Mucosa of stomach (tissue), 1 donor: ENCODE data around the gene STK4.

ENCODE experiments used
- H3K27me3 ChIP-seq: one replicate; pipeline ENCODE4 v1.7.0; 2013; ENCODE audit warnings: mild to moderate bottlenecking, low read length; ENCODE audit not compliant: control insufficient read depth, insufficient read depth
- H3K36me3 ChIP-seq: one replicate; pipeline ENCODE4 v1.7.0; 2013; ENCODE audit warnings: low read length; ENCODE audit not compliant: control insufficient read depth, insufficient read depth
- H3K4me1 ChIP-seq: one replicate; pipeline ENCODE4 v1.7.0; 2013; ENCODE audit warnings: mild to moderate bottlenecking, low read length; ENCODE audit not compliant: control insufficient read depth, insufficient read depth
- H3K4me3 ChIP-seq: one replicate; pipeline ENCODE4 v1.7.0; 2013; ENCODE audit warnings: low read length
- H3K9ac ChIP-seq: one replicate; pipeline ENCODE4 v1.7.0; 2013; ENCODE audit warnings: mild to moderate bottlenecking, low read length, moderate library complexity
- H3K9me3 ChIP-seq: one replicate; pipeline ENCODE4 v1.7.0; 2013; ENCODE audit warnings: mild to moderate bottlenecking, low read length, moderate library complexity; ENCODE audit not compliant: control insufficient read depth
- donor health status: Pancreatic carcinoma.

STK4 gene

DNA sequence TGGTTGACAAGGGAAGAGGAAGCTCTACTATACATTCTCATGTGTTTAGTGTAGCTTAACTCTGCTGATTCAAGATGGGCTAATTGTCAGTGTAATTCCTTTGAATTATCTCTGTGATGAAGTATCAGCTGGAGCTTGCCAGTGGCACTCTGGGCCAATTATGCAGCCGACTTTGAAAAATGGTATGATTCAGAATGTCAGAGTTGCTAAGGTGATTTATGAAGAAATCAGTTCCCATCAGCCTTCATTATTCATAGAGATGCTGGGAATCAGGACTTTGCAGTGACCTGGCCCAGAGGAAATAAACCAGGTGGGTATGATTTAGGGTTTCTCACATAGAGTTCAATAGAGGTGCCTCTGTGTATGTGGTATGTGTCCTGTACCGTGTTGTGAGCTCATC is 101.2 kb downstream of the STK4 start:
- H3K27me3 ChIP-seq = no peaks in the 10 kb centered on the region
- no peaks in the 10 kb centered on the region for H3K36me3 ChIP-seq
- no peaks in the 10 kb centered on the region for H3K4me1 ChIP-seq
- no peak overlapping the region for H3K4me3 ChIP-seq
- H3K9ac ChIP-seq = no peak overlapping the region
- no peaks in the 10 kb centered on the region for H3K9me3 ChIP-seq

DNA sequence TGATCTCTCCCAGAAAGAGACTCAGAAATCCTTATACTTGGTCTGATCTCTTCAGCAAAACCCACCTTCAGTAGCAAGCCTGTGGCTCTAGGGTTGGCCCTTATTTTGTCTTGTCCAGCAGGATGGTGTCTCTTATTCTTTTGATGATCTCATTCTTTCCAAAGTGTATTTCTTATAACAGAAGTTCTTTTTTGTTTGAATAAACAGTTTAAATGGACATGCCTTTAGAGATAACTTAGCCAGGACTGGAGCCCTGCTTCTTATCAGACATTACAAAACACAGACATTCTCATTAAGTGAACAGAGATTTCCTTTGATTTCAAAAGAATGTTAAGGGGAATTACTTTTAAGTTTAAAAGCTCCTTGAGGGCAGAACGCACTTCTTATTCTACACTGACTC is 102.9 kb downstream of the STK4 start:
- H3K9ac ChIP-seq = no peak overlapping the region
- H3K27me3 ChIP-seq = no peaks in the 10 kb centered on the region
- H3K4me1 ChIP-seq = no peaks in the 10 kb centered on the region
- no peak overlapping the region for H3K4me3 ChIP-seq
- H3K36me3 ChIP-seq = no peaks in the 10 kb centered on the region
- no peaks in the 10 kb centered on the region for H3K9me3 ChIP-seq

DNA sequence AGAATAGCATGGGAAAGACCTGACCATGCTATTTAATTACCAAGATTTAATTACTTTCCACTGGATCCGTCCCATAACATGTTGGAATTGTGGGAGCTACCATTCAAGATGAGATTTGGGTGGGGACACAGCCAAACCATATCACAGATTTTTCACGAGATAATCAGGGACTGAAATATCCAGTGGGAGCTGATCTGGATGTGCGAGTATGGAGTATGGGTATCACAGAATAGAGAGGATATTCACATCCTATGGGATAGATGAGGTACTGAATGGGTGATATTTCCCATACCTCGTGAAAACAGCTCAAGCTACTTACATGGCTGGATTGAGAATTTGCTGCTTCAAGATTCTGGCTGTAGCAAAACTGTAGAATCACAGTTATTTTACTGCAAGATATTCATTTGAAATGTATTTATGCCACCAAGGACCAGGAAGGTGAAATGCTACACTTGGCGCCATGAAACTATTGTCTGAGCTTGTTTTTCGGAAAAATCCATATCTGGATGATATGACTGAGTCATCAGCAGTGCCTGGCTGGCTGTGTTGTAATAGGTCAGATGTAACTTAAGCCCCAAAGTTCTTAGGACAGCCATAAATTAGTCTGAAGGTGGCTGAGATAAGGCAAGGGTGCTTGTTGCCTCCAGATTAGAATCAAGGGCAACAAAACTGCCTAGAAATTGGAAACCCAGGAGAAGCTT is 104.8 kb downstream of the STK4 start:
- Histone ChIP-seq H3K4me1 (no peaks in the 10 kb centered on the region), H3K27me3 (no peaks in the 10 kb centered on the region), H3K9me3 (no peaks in the 10 kb centered on the region), H3K9ac (no peak overlapping the region), H3K4me3 (no peak overlapping the region), H3K36me3 (no peaks in the 10 kb centered on the region)

DNA sequence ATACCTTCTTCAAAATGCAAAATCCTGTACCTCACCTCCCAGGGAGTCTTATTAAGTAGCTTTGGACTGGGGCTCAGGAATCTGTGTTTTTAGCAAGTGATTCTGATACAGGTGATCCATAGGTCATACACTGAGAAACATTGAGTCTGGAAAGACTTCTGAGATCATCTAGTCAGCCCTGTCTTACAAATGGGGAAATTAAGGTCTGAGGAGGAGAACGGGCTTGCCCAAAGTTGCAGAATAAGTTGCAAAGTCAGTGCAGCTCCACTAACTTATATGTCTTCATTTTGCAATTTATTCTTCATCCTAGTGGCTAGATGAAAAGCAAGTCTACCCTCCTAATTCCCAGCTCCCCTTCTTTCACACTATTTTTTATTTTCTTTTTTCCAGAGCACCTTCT is 105.8 kb downstream of the STK4 start:
- no peak overlapping the region for H3K4me3 ChIP-seq

DNA sequence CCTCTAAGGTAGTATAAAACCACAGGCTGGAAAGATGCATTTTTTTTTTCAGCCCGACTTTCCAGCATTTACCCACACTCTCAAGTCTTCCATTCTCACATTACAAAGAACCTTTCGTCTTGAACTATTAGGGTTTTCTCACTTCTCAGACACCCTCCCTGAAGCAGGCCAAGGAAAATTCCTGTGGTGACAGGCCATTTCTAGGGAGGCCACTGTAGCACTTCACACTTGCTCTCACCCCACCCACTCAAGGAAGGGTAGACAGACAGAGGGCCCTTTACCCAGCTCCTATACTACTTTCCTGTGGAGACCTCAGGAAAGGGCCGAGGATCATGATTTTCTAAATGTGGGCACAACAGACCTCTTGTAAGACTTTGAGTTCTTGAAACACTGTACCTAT is 106.9 kb downstream of the STK4 start:
- Histone ChIP-seq H3K4me3 (no peak overlapping the region), H3K9me3 (no peaks in the 10 kb centered on the region), H3K4me1 (no peaks in the 10 kb centered on the region), H3K9ac (no peak overlapping the region), H3K36me3 (no peaks in the 10 kb centered on the region), H3K27me3 (no peaks in the 10 kb centered on the region)

More for the DNA sequence above, 105.8 kb downstream of the STK4 start:
- no peaks in the 10 kb centered on the region for H3K36me3 ChIP-seq
- H3K27me3 ChIP-seq = no peaks in the 10 kb centered on the region
- no peaks in the 10 kb centered on the region for H3K4me1 ChIP-seq
- H3K9ac ChIP-seq = no peak overlapping the region
- no peaks in the 10 kb centered on the region for H3K9me3 ChIP-seq

DNA sequence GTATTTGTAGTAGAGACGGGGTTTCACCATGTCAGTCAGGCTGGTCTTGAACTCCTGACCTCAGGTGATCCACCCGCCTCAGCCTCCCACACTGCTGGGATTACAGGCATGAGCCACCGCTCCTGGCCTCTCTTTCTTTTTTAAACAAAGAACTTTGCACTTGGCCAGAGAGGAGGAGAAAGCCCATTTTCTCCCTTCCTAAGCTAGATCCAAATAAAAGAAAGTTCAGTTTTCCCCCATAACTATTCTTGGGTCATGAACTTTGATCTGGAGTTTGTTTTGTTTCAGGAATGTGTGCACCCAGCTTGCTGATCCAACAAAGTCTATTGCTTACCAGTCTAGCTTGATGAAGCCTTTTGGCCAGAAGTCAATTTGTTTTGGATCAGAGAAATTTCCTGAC is 111.2 kb downstream of the STK4 start:
- no peaks in the 10 kb centered on the region for H3K9me3 ChIP-seq
- no peak overlapping the region for H3K4me3 ChIP-seq
- no peaks in the 10 kb centered on the region for H3K4me1 ChIP-seq
- H3K9ac ChIP-seq = no peak overlapping the region
- no peaks in the 10 kb centered on the region for H3K27me3 ChIP-seq
- no peaks in the 10 kb centered on the region for H3K36me3 ChIP-seq

DNA sequence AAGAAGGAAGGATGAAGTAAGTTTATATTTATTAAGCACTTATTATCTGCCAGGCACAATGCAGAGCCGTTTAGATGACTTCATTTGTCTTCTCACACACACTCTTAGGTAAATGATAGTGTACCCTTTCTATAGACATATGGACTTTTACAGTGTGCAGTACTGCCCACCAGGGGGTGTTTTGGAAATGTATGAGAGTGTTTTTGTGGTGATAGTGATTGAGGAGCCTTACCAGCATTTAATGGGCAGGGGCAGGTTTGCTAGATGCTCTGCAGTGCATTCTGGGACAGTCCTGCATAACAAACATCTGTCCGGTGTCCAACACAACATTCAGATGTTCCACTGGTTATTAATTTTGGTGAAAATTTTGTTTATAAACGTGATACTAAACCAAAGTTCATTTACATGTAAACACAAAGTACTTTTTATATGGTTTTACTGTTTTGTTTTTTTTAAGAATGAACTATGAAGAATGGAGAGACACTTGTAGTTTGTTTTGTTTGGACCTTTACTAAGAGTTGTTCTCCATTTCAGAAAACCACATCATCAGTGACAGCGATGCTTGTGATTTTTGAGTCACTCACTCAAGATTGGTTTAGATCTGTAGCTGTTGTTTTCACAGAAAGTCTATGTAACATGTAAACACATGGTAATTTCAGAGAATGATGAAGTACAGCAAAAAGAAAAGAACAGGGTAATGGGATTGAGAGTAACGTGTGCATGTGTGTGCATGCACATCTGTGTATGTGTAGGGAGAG is 114.7 kb downstream of the STK4 start:
- no peak overlapping the region for H3K4me3 ChIP-seq
- no peaks in the 10 kb centered on the region for H3K9me3 ChIP-seq
- H3K9ac ChIP-seq = no peak overlapping the region
- no peaks in the 10 kb centered on the region for H3K4me1 ChIP-seq
- H3K27me3 ChIP-seq = no peaks in the 10 kb centered on the region
- H3K36me3 ChIP-seq = no peaks in the 10 kb centered on the region

DNA sequence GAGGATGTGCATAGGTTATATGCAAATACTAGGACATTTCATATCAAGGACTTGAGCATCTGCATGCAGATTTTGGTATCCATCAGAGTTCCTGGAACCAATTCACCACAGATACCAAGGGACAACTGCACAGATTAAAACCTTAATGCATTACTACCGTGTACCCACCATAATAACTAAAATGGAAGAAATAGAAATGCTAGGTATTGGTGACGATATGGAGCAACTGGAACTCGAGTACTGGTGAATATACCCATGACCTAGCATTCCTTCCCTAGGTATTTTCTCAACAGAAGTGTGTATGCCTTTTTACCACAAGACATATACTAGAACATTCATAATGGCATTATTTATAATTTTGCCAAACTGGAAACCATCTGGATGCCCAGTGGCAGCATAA is 116.2 kb downstream of the STK4 start:
- no peak overlapping the region for H3K4me3 ChIP-seq
- H3K36me3 ChIP-seq = no peaks in the 10 kb centered on the region
- H3K9me3 ChIP-seq = no peaks in the 10 kb centered on the region
- no peaks in the 10 kb centered on the region for H3K4me1 ChIP-seq
- no peak overlapping the region for H3K9ac ChIP-seq
- H3K27me3 ChIP-seq = no peaks in the 10 kb centered on the region

DNA sequence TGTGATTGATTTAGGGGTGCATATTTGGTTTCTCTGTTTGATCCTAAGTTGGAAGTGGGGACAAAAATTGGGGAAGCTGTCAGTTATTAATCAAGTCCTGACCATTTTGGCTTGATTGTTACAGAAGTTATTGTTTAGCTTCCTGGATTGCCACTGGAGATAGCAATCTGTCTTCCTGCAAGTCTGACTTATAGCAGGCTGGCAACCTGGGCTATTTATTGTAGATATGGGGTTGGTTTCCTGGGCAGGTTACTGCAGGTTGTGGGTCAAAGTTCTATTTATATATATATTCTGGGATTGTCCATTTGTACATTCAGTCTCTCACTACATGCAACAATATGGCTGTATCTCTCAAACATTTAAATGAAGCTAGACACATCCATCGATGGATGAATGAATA is 116.8 kb downstream of the STK4 start:
- no peaks in the 10 kb centered on the region for H3K36me3 ChIP-seq
- H3K4me1 ChIP-seq = no peaks in the 10 kb centered on the region

DNA sequence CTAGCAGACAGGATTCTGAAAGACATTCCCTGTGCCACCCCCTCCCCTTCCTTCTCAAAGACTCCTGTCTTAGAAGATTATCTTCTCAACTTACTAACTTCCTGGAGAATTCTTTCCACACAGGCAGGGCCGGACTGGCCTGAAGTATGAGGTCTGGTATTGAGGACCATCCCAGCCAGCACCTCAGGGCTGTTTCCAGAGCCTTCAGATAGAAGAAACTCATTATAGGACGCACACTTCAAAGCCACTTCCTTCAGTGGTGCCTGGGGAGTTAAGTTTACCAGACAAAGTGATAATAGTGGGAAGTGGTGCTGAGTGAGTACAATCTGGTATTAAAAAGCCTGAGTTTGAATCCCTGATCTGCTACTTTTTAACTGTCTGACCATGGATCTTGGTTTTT is 119.0 kb downstream of the STK4 start:
- H3K4me3 ChIP-seq = no peak overlapping the region
- no peaks in the 10 kb centered on the region for H3K27me3 ChIP-seq
- no peaks in the 10 kb centered on the region for H3K36me3 ChIP-seq
- no peaks in the 10 kb centered on the region for H3K4me1 ChIP-seq
- no peak overlapping the region for H3K9ac ChIP-seq
- H3K9me3 ChIP-seq = no peaks in the 10 kb centered on the region

More for the DNA sequence above, 116.8 kb downstream of the STK4 start:
- no peaks in the 10 kb centered on the region for H3K9me3 ChIP-seq
- H3K27me3 ChIP-seq = no peaks in the 10 kb centered on the region
- no peak overlapping the region for H3K4me3 ChIP-seq
- no peak overlapping the region for H3K9ac ChIP-seq

DNA sequence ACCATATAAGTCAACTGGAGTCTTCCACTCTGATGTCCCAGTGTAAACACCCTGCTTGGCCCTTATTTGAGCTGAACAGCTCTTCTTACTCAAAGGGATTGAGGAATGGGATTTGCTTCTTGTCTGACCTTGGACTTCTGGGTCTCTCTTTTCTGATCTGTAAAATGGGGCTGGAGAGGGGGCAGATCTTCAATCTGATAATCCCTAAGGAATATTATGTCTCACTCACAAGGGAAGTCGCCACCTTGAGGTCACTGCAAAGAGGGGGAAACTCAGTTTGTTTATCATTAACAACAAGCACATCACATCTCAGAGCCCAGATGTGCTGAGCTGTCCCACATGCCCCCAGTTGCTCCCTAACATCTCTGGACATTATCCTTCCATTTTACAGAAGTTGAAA is 119.6 kb downstream of the STK4 start:
- Histone ChIP-seq H3K9me3 (no peaks in the 10 kb centered on the region), H3K36me3 (no peaks in the 10 kb centered on the region), H3K9ac (no peak overlapping the region), H3K4me3 (no peak overlapping the region), H3K4me1 (no peaks in the 10 kb centered on the region), H3K27me3 (no peaks in the 10 kb centered on the region)

DNA sequence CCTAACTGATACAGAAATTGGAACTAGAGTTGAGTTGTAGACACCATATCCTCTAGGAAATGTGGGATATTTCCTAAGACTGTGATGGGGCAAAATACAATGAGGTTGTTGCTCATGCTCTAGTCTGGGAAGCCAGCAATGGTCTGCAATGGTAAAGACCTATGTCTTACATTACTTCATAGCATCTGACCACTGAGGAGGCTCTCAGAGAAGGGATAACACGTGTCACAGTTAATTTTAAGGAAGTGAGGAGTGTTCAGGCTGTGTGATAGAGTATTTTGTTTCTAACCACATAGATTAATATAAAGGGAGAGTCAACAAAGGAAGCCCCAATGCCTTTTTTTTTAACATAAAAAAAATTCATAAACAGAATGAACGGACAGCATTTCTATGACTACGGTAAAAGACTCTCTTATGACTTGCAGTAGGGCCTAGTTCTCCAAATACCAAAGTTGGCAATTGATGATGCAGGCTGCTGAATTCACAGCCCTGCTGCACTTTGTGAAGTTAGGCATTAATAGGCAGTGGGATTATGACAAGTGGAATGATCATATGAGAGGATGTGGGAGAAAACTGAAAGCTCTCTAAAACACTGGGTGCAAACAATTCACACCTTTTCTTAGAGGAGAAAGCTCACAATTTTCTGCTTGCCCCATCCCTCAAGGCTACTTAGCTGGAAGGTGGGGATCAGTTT is 120.9 kb downstream of the STK4 start:
- H3K9me3 ChIP-seq = no peaks in the 10 kb centered on the region
- H3K36me3 ChIP-seq = no peaks in the 10 kb centered on the region
- no peaks in the 10 kb centered on the region for H3K27me3 ChIP-seq

More for the DNA sequence above, 120.9 kb downstream of the STK4 start:
- no peak overlapping the region for H3K9ac ChIP-seq
- H3K4me1 ChIP-seq = no peaks in the 10 kb centered on the region
- no peak overlapping the region for H3K4me3 ChIP-seq
